ENCODE data around the gene CCDC157.
A peak's percentile ranks its signal among the peaks of the same experiment; 100 is the strongest.

The CCDC157 gene

DNA sequence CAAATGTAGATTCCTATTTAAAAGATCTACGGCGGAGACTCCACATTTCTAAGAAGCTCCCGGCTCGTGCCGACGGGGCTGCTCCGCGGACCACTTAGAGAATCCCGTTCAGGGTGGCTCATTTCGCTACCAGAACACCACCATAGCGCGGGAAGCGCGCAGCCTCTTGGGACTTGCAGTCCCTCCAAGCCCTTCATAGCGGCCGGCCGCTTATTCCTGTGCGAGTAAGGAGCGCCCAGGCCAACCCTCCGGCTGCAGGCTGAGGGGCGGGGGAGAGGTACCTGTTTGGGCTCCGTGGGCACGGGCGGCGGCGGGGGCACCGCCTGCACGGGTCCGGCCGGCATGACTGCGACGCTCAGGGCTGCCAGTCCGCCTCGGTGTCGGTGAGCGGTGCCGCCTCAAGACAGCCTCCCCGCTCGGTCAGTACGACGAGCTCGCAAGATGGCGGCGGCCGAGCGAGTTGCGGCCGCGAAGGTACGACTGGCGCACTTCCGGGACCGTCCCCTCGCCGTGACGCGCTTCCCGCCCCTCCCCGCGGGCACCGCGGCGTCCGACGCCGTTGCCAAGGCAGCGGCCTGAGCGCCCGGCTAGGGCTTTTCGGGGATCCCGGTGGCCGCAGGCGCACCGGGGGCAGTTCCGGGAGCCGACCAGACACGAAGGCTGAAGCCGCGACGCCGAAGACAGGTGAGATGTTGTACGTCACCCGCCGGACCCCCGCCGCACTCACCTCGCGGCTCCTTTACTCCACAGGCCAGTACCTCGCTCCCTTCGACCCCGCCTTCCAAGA, at the start of gene CCDC157, which contains the start of gene SF3A1:
Gene CCDC157, plus strand, starts transcription at position 559 of the 787 bp plus-strand sequence. CDS start 8,994 bp downstream, outside the sequence.
Gene SF3A1, minus strand, starts transcription at position 446 of the 787 bp plus-strand sequence. Its CDS starts 102 bp downstream, at position 344.
- DNase-seq: peak; percentile 99

DNA sequence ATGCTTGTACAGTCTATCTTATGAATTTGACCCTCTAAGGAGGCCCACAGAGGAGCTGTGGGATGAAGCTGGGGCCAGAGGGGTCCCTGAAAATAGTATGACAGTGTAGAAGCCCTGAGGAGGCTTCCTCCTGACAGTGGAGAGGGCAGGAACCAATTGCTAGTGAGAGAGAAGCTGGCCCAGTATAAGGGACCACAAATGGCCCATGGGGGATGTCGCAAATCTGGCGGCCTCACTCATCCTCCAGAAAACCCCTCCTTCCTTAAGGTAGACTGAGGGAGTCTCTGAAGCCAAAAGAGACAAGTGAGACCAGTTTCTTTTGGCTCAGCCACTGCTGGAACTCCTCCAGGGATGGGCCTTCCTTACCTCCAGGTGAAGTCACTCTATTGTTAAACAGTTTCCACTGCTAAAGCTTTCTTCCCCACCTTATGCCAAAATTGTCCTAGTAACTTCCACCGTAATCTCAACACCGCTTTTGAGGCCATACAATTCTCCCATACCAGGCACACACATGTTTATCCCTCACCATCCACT, 49.7 kb upstream of the CCDC157 start:
- no peak for DNase-seq

GRCh38 chr22:30308093-30308492, 48.7 kb upstream of the CCDC157 start:
- DNase-seq: no peak

GRCh38 chr22:30308518-30309230, 48.1 kb upstream of the CCDC157 start:
- DNase-seq: no peak

DNA sequence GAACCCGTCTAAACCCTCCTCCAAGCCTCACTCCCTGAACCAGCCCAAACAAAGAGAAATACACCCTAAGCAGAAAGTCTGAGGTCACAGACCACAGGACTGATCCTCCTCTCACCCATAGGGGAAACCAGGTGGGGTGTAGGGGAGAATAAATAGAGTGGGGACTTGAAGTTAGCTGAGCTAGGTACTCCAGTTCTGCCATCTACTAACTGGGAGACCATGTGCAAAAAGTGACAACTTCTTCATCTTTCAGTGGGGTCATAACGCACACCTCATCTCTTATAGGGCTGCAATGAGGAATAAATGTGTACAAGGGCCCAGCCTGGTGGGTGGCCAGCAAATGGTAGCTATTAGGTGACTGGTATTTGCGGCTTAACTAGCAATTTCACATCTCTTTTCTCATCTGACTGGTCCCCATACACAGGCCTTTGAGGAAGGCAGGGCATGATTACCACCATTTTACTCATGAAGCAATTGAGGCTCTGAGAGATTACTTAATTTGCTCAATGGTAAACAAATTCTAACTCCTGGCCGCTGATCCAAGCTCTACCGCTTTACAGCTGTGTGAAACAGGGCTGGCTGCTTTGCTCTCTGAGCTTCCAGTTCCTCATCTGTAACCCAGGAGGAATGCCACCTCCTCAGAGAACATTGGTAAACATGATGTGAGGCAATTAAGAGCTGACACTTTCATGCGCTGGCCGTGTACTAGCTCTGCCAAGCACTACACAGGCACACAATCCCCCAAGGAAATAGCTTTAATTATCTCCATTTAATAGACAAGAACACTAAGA, 46.7 kb upstream of the CCDC157 start:
- no peak for DNase-seq

- no peak for DNase-seq
Measured at GRCh38 chr22:30310881-30311771, 45.7 kb upstream of the CCDC157 start.

DNA sequence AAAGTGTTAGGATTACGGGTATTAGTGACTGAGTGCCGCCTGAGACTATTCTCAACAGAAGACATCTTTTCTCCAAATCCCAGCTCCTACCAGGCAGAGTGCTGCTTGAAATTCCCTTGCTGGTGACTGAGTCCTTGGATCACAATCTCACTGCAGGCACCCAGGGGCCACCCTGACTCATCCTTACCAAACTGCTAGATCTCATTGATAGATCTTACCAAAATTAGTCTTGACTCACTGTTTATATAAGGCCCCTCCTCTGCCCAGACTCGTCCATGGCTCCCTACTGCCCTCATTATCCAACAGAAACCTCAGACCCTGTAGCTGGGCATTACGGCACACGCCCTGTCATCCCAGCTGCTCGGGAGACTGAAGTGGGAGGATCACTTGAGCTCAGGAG, 44.8 kb upstream of the CCDC157 start:
- DNase-seq: no peak

- DNase-seq: no peak
Measured at GRCh38 chr22:30313527-30314363, 43.1 kb upstream of the CCDC157 start.

DNA sequence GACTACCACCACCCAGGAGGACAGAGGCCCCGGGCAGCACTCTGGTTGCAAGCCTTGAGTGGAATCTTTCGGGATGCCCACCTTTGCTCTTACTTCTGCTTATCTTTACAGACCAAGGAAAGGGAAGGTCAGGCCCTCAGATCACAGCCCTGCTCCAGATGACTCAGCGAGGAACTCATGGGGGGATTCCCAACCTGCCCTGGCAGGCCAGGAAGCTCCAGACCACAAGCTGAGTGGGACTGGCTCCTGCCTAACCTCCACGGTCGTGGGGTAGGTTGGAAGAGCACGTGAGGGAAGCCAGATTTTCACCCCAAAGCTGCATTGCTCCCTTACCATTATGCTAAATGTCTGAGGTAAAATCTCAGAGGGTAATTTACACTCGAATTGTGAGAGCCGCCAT, 41.9 kb upstream of the CCDC157 start:
- DNase-seq: no peak

DNA sequence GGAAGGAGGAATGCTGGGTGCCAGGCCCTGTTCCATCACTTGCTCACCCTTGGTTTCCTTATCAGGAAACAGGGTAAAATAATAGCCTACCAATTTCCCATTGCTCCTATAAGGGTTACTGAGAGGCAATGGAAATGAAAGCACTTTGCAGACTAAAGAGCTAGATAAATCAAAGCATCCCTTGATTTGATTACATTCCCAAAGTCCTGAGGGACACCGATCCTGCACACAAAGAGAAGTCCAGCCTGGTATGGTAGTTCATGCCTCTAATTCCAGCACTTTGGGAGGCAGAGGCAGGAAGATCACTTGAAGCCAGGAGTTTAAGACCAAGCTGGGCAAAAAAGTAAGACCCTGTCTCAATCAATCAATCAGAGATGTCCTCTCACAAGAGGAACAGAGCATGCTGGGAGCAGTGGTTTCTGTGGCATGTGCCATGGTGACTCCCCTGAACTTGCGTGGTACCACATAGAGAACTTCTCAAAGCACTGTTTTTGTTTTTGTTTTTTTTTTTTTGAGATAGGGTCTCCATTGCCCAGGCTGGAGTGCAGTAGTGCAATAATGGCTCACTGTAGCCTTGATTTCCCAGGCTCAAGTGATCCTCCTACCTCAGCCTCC, 40.7 kb upstream of the CCDC157 start:
- DNase-seq: no peak

GRCh38 chr22:30317778-30318177, 39.0 kb upstream of the CCDC157 start:
- DNase-seq: no peak

DNA sequence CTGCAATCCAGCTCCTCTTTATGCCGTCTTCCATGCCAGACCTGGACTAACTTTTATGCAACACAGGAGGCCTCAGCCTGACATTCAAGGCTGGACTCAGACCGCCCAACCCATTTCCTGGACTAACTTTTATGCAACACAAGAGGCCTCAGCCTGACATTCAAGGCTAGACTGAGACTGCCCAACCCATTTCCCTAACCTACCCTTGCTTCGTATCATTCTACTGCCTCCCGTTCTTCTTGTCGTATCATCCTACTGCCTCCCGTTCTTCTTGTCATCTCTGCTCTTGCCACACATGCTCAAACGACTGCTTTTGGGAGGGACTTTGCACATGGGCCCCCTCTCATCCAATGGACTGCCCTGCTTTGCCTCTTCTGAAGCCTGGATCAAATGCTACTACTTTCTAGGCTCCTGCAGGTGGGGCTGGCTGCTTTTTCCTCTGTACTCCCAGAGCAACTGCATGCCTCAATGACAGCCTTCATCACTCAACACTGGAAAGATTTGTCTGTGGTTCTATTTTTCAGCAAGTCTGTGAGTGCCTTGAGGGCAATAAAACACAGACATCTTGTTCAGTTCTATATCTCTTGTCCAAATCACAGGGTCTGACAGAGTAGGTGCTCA, 37.9 kb upstream of the CCDC157 start:
- no peak for DNase-seq

- no peak for DNase-seq
Measured at GRCh38 chr22:30320021-30320556, 36.7 kb upstream of the CCDC157 start.

- no peak for DNase-seq
Measured at GRCh38 chr22:30321461-30321860, 35.3 kb upstream of the CCDC157 start.

- DNase-seq: no peak
Measured at GRCh38 chr22:30323246-30323645, 33.6 kb upstream of the CCDC157 start.

GRCh38 chr22:30324014-30324730, 32.6 kb upstream of the CCDC157 start:
- no peak for DNase-seq

DNA sequence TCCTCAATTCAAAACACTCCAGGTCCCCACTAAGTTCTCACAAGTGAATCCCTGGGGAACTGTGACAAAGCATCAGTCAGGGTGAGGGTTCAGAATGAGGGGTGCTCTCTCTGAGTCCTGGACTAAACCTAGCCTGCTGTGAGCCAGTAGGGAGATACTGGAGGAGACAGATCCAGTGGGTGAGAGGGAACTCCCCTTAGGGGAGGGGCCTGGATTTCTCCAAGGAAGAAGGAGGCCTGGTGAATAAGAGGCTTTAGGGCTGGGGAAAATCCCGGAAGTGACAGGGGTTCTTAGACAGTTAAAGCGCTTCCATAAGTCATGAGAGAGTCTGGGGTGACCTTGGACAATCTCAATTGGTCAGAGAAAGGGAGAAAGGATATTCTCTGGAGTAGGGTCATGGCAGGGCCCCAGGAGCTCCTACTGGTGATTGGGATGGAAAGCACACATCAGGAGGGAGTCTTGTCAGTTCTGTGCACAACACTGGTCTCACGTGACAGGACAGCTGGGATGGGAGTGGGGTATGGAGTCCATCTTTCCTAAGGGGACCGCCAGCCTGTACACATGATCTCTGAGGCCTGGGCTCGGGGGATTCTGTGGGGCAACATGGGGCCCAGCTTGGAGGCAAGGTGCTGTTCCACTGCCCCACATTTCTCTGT, 31.6 kb upstream of the CCDC157 start:
- DNase-seq: no peak

GRCh38 chr22:30325724-30326254, 31.0 kb upstream of the CCDC157 start:
- no peak for DNase-seq
